GM23248 (cell line): ENCODE measurements around the gene TMEM247. TPM values are rescaled to one million over a fixed set of nuclear protein-coding genes. Genes with fewer than 3 reads are reported as not detected.

Experiments used
- DNase-seq: peaks from one replicate; pipeline ENCODE4 v3.0.0-alpha.2; 2015
- H2AFZ ChIP-seq: fragments of 200-600 bp; sonication (generic); 2 replicates; pipeline ENCODE4 v1.6.1; 2016; ENCODE audit warnings: antibody characterized with exemption
- H3F3A ChIP-seq: fragments of 200-600 bp; sonication (generic); 2 replicates; pipeline ENCODE4 v1.6.1; 2016; ENCODE audit warnings: mild to moderate bottlenecking, antibody characterized with exemption, mixed run types; ENCODE audit not compliant: insufficient read depth
- H3K27ac ChIP-seq: fragments of 200-600 bp; sonication (generic); 2 replicates; pipeline ENCODE4 v1.5.1; 2016; ENCODE audit warnings: mild to moderate bottlenecking
- H3K27me3 ChIP-seq: fragments of 200-600 bp; sonication (generic); replicated peaks from 2 replicates; pipeline ENCODE4 v1.6.1; 2016; ENCODE audit warnings: mild to moderate bottlenecking; ENCODE audit not compliant: insufficient read depth
- H3K36me3 ChIP-seq: fragments of 200-600 bp; sonication (generic); 2 replicates; pipeline ENCODE4 v1.6.1; 2016; ENCODE audit warnings: low read depth, mild to moderate bottlenecking
- H3K4me1 ChIP-seq: fragments of 200-600 bp; sonication (generic); 2 replicates; pipeline ENCODE4 v1.6.1; 2016; ENCODE audit warnings: mild to moderate bottlenecking; ENCODE audit not compliant: insufficient read depth
- H3K4me2 ChIP-seq: fragments of 200-600 bp; sonication (generic); one replicate; pipeline ENCODE4 v1.6.1; 2016; ENCODE audit warnings: mild to moderate bottlenecking; ENCODE audit not compliant: unreplicated experiment
- H3K4me3 ChIP-seq: fragments of 200-600 bp; sonication (generic); 2 replicates; pipeline ENCODE4 v1.5.1; 2016; ENCODE audit warnings: mild to moderate bottlenecking
- H3K79me2 ChIP-seq: fragments of 200-600 bp; sonication (generic); 2 replicates; pipeline ENCODE4 v1.6.1; 2016; ENCODE audit warnings: mild to moderate bottlenecking; ENCODE audit not compliant: insufficient read depth
- H3K9ac ChIP-seq: fragments of 200-600 bp; sonication (generic); 2 replicates; pipeline ENCODE4 v1.6.1; 2016; ENCODE audit warnings: mild to moderate bottlenecking
- H3K9me2 ChIP-seq: fragments of 200-600 bp; sonication (generic); 2 replicates; pipeline ENCODE4 v1.6.1; 2016; ENCODE audit warnings: mixed run types, mild to moderate bottlenecking, moderate library complexity; ENCODE audit not compliant: insufficient read depth
- H3K9me3 ChIP-seq: fragments of 200-600 bp; sonication (generic); one replicate; pipeline ENCODE4 v1.6.1; 2017; ENCODE audit warnings: low read depth
- H4K20me1 ChIP-seq: fragments of 200-600 bp; sonication (generic); 2 replicates; pipeline ENCODE4 v1.6.0; 2016; ENCODE audit not compliant: insufficient read depth
- EZH2 ChIP-seq: fragments of 200-600 bp; sonication (generic); IDR thresholded peaks from 2 replicates; pipeline ENCODE4 v1.6.1; 2018; ENCODE audit warnings: antibody characterized with exemption, mild to moderate bottlenecking; ENCODE audit not compliant: insufficient read depth, poor library complexity, severe bottlenecking
- EZH2phosphoT487 ChIP-seq: fragments of 200-600 bp; sonication (generic); IDR thresholded peaks from 2 replicates; pipeline ENCODE4 v1.6.1; 2018; ENCODE audit warnings: antibody characterized with exemption, moderate library complexity, mild to moderate bottlenecking, low read depth; ENCODE audit not compliant: insufficient read depth
- WGBS, 2 experiments: methylation state at CpG; one replicate each; pipeline ENCODE4 v1.1.6; 2015 to 2017; ENCODE audit warnings: low lambda C conversion rate in 2 of 2, low coverage in 1 of 2; ENCODE audit errors: missing lambda C conversion rate in 2 of 2; 5-methylcytosine and 5-hydroxymethylcytosine counted together
- in situ Hi-C: fragments of 300-500 bp; cut with MboI; formaldehyde crosslinking; loops from 2 replicates; pipeline ENCODE4 v1.15.0; 2020
- polyA plus RNA-seq: library from polyadenylated mRNA; unstranded; fragments of >200 nt; fragmentation: Nextera tagmentation; extraction: Ambion mirVana; gene quantifications from 2 replicates; pipeline ENCODE4 v1.2.1, GENCODE V29; 2016
- total RNA-seq: library from RNA; depleted of rRNA; stranded (reverse); fragments of >200 nt; shearing (Covaris generic); gene quantifications from 2 replicates; pipeline ENCODE4 v1.2.3, GENCODE V29; 2014

The TMEM247 gene
- total and polyA plus RNA-seq, 2 experiments from 2014 or later, result not detected

DNA sequence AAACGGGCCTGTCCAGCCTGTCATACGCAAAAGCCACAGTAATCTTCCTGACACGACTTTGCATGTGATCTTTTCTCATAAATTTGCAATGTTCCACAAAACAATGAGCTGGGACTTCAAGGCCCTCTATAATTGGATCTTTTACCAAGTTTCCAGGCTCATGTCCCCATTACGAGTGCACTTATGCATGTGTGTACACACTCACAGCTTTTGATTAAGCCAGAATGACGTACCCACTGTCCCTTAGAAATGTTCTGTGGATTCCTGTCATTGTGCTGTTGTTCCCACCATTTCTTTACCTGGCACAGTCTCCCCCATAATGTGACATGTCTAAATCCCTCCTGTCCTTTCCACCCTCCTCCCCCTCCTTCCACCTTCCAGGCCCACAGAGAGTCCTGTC lies 19.7 kb upstream of the TMEM247 start:
- no peaks in the 10 kb centered on the region for H3K79me2 ChIP-seq
- H3K9ac ChIP-seq, result no peak overlapping the region
- WGBS, 2 experiments, result 72 to 78% methylated on average over 5 of the region's 5 CpGs
- no peak overlapping the region for H3K4me2 ChIP-seq
- H3K9me3 ChIP-seq, result no peaks in the 10 kb centered on the region
- TF ChIP-seq EZH2phosphoT487, result no peak
- TF ChIP-seq EZH2, result no peak
- H3K27me3 ChIP-seq, result no peaks in the 10 kb centered on the region
- no peak for DNase-seq
- H3K27ac ChIP-seq, result no peak overlapping the region
- in situ Hi-C loops, result no loop called here
- no peak overlapping the region for H2AFZ ChIP-seq
- no peaks in the 10 kb centered on the region for H4K20me1 ChIP-seq
- no peak overlapping the region for H3K4me3 ChIP-seq
- H3K36me3 ChIP-seq, result no peaks in the 10 kb centered on the region
- no peaks in the 10 kb centered on the region for H3F3A ChIP-seq
- no peaks in the 10 kb centered on the region for H3K4me1 ChIP-seq
- H3K9me2 ChIP-seq, result no peaks in the 10 kb centered on the region

- DNase-seq, result no peak
- H3K36me3 ChIP-seq, result no peaks in the 10 kb centered on the region
- 64 to 65% methylated on average over 16 of the region's 16 CpGs for WGBS, 2 experiments
Measured at GRCh38 chr2:46460241-46460921, 19.0 kb upstream of the TMEM247 start.

GRCh38 chr2:46461011-46461674 lies 18.2 kb upstream of the TMEM247 start:
- H4K20me1 ChIP-seq, result no peaks in the 10 kb centered on the region
- no peaks in the 10 kb centered on the region for H3K27me3 ChIP-seq
- H3K36me3 ChIP-seq, result no peaks in the 10 kb centered on the region
- in situ Hi-C loops, result no loop called here
- no peaks in the 10 kb centered on the region for H3K9me2 ChIP-seq
- no peak overlapping the region for H3K4me3 ChIP-seq
- WGBS, 2 experiments, result 19 to 25% methylated on average over 8 of the region's 8 CpGs
- H3F3A ChIP-seq, result no peaks in the 10 kb centered on the region
- no peaks in the 10 kb centered on the region for H3K79me2 ChIP-seq
- H3K4me2 ChIP-seq, result no peak overlapping the region
- no peak overlapping the region for H3K9ac ChIP-seq
- no peak overlapping the region for H3K27ac ChIP-seq
- peak; percentile 64 for DNase-seq
- H3K9me3 ChIP-seq, result no peaks in the 10 kb centered on the region
- H2AFZ ChIP-seq, result no peak overlapping the region
- H3K4me1 ChIP-seq, result no peaks in the 10 kb centered on the region
- TF ChIP-seq EZH2phosphoT487, result no peak
- no peak for TF ChIP-seq EZH2

More at GRCh38 chr2:46460241-46460921, 19.0 kb upstream of the TMEM247 start:
- H3K9ac ChIP-seq, result no peak overlapping the region
- no peak overlapping the region for H3K27ac ChIP-seq
- H4K20me1 ChIP-seq, result no peaks in the 10 kb centered on the region
- no peak for TF ChIP-seq EZH2phosphoT487
- H3F3A ChIP-seq, result no peaks in the 10 kb centered on the region
- no peaks in the 10 kb centered on the region for H3K79me2 ChIP-seq
- no peaks in the 10 kb centered on the region for H3K9me2 ChIP-seq
- no peaks in the 10 kb centered on the region for H3K27me3 ChIP-seq
- in situ Hi-C loops, result no loop called here
- no peak overlapping the region for H3K4me3 ChIP-seq
- no peak overlapping the region for H3K4me2 ChIP-seq
- H2AFZ ChIP-seq, result no peak overlapping the region
- no peaks in the 10 kb centered on the region for H3K9me3 ChIP-seq
- no peaks in the 10 kb centered on the region for H3K4me1 ChIP-seq

DNA sequence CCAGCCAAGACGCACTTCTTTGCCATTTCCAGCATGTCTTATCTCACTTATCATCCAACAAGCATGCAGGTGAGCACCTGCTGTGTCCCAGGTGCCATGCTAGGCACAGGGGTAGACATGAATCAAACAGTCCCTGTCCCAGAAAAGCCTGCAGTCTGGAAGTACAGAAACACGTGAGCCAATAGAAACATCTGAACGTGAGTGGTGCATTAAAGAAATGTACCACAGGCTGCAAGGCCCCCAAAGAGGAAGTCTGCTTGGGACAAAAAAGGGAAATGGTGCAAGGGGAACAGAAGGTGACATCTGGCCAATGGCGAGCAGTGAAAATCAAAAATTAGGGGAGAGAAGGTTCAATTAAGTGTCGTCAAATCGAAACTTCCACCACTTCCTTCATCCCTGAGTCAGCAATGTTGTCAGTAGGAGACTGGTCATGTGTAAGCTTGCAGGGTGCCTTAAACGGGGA lies 17.6 kb upstream of the TMEM247 start:
- Histone ChIP-seq H4K20me1 (no peaks in the 10 kb centered on the region), H3K9me3 (no peaks in the 10 kb centered on the region), H2AFZ (no peak overlapping the region), H3K36me3 (no peaks in the 10 kb centered on the region), H3K4me2 (no peak overlapping the region), H3K27me3 (no peaks in the 10 kb centered on the region), H3K9ac (no peak overlapping the region), H3K79me2 (no peaks in the 10 kb centered on the region), H3F3A (no peaks in the 10 kb centered on the region), H3K4me3 (no peak overlapping the region), H3K9me2 (no peaks in the 10 kb centered on the region), H3K27ac (no peak overlapping the region), H3K4me1 (no peaks in the 10 kb centered on the region)
- DNase-seq, result no peak
- TF ChIP-seq EZH2phosphoT487 (no peak), EZH2 (no peak)
- 39 to 42% methylated on average over 7 of the region's 7 CpGs for WGBS, 2 experiments
- in situ Hi-C loops, result no loop called here

GRCh38 chr2:46462936-46463335 lies 16.4 kb upstream of the TMEM247 start:
- peak; percentile 37 for DNase-seq
- H4K20me1 ChIP-seq, result no peaks in the 10 kb centered on the region
- H3K27ac ChIP-seq, result no peak overlapping the region
- 75 to 83% methylated on average over 3 of the region's 3 CpGs for WGBS, 2 experiments
- H3K79me2 ChIP-seq, result no peaks in the 10 kb centered on the region
- no peaks in the 10 kb centered on the region for H3K36me3 ChIP-seq
- H3K9ac ChIP-seq, result no peak overlapping the region
- no peak overlapping the region for H2AFZ ChIP-seq
- no peaks in the 10 kb centered on the region for H3F3A ChIP-seq
- no peak overlapping the region for H3K4me2 ChIP-seq
- no peak for TF ChIP-seq EZH2
- no peak for TF ChIP-seq EZH2phosphoT487
- no peaks in the 10 kb centered on the region for H3K9me3 ChIP-seq
- no peak overlapping the region for H3K4me3 ChIP-seq
- in situ Hi-C loops, result no loop called here
- no peaks in the 10 kb centered on the region for H3K9me2 ChIP-seq
- H3K4me1 ChIP-seq, result no peaks in the 10 kb centered on the region
- no peaks in the 10 kb centered on the region for H3K27me3 ChIP-seq
